ENCODE results near the gene TRPV6. TPM values are rescaled to one million over a fixed set of nuclear protein-coding genes. Genes with fewer than 3 reads are reported as not detected.

TRPV6 gene
- total RNA-seq, 1 experiment from 2014 or later = 1.7 TPM

DNA sequence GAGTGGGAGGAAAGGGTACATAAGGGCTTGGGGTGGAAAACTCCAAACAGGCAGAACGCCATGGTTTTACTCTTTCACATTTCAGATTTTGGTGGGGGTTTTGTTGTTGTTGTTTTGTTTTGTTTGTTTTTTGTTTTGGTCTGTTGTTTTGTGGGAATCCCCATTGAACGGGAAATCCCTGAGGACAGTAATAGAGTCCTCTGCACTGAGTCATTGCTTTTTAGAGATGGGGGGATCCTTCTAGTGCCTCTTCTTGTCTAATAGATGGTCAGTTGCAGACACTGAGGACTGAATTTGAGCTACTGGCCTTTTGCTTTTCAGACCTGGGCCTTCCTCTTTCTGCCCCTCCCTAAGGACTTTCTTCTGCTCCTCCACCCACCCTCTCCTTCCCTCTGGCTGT is 28.0 kb upstream of the TRPV6 start:
- H3K4me3 ChIP-seq (replicated peaks in 1 of 2; ENCODE audit: low read depth in 1 of 2, low read length in 2 of 2) = no peak overlapping the region
- H3K4me1 ChIP-seq (ENCODE audit: control insufficient read depth in 1 of 2, insufficient read depth in 2 of 2, low read length in 2 of 2) = no peaks in the 10 kb centered on the region
- no peaks in the 10 kb centered on the region for H4K20me1 ChIP-seq (ENCODE audit: insufficient read depth)
- POLR2A ChIA-PET = no interaction called here
- TF ChIP-seq SRF (IDR thresholded peaks at IDR 0.05; ENCODE audit: low read depth) (no peak), TCF7L2 (IDR thresholded peaks at IDR 0.05; ENCODE audit: borderline replicate concordance, extremely low read depth, insufficient read depth, insufficient read length) (no peak), SIN3A (IDR thresholded peaks at IDR 0.05; ENCODE audit: low read depth) (no peak), REST (IDR thresholded peaks at IDR 0.05; ENCODE audit: low read depth) (no peak), JUND (IDR thresholded peaks at IDR 0.05) (no peak), ZNF274 (IDR thresholded peaks at IDR 0.05; ENCODE audit: low read depth, low read length) (no peak), EZH2 (IDR thresholded peaks at IDR 0.05) (no peak), POLR2A (IDR thresholded peaks at IDR 0.05; ENCODE audit: borderline replicate concordance, extremely low read depth, insufficient read depth, insufficient read length) (no peak)
- BruUV-seq (replicated peaks) = no TSS peak
- H3K27me3 ChIP-seq (ENCODE audit: insufficient read depth, low read length) = peaks cover 23% of the 10 kb centered on the region
- H3K9me3 ChIP-seq (ENCODE audit: control insufficient read depth in 1 of 2, insufficient read depth in 1 of 2, low read depth in 1 of 2, low read length in 2 of 2) = no peaks in the 10 kb centered on the region
- no peaks in the 10 kb centered on the region for H3K36me3 ChIP-seq (ENCODE audit: control insufficient read depth in 1 of 2, insufficient read depth in 2 of 2, low read length in 2 of 2)
- H3K4me2 ChIP-seq (ENCODE audit: low read length) = no peak overlapping the region
- no peak overlapping the region for H3K9ac ChIP-seq (ENCODE audit: low read length)
- CTCF ChIA-PET = no interaction called here
- no peak overlapping the region for H3K27ac ChIP-seq (ENCODE audit: low read depth, low read length)
- RAD21 ChIA-PET (ENCODE audit: low non-redundant PET in 1 of 2, low total read pairs in 2 of 2, uncharacterized antibody in 2 of 2, unreplicated experiment in 2 of 2) = no interaction called here
- no peak overlapping the region for H2AFZ ChIP-seq (ENCODE audit: low read depth, low read length, poor library complexity, severe bottlenecking)
- no peaks in the 10 kb centered on the region for H3K79me2 ChIP-seq (ENCODE audit: insufficient read depth, low read length)
- no peaks in the 10 kb centered on the region for H3K9me2 ChIP-seq (ENCODE audit: insufficient read depth)
- intact Hi-C loops (cut with micrococcal nuclease) = no loop called here
- ATAC-seq (no peak), DNase-seq (ENCODE audit: low read depth, low spot score) (no peak)

GRCh38 chr7:142913051-142913450 is 27.5 kb upstream of the TRPV6 start:
- Histone ChIP-seq H3K27me3 (ENCODE audit: insufficient read depth, low read length) (peaks cover 19% of the 10 kb centered on the region), H3K36me3 (ENCODE audit: control insufficient read depth in 1 of 2, insufficient read depth in 2 of 2, low read length in 2 of 2) (no peaks in the 10 kb centered on the region), H3K4me1 (ENCODE audit: control insufficient read depth in 1 of 2, insufficient read depth in 2 of 2, low read length in 2 of 2) (no peaks in the 10 kb centered on the region), H3K9me3 (ENCODE audit: control insufficient read depth in 1 of 2, insufficient read depth in 1 of 2, low read depth in 1 of 2, low read length in 2 of 2) (no peaks in the 10 kb centered on the region), H3K4me2 (ENCODE audit: low read length) (no peak overlapping the region), H3K27ac (ENCODE audit: low read depth, low read length) (no peak overlapping the region), H2AFZ (ENCODE audit: low read depth, low read length, poor library complexity, severe bottlenecking) (no peak overlapping the region), H4K20me1 (ENCODE audit: insufficient read depth) (no peaks in the 10 kb centered on the region), H3K9ac (ENCODE audit: low read length) (no peak overlapping the region), H3K9me2 (ENCODE audit: insufficient read depth) (no peaks in the 10 kb centered on the region), H3K79me2 (ENCODE audit: insufficient read depth, low read length) (no peaks in the 10 kb centered on the region), H3K4me3 (replicated peaks in 1 of 2; ENCODE audit: low read depth in 1 of 2, low read length in 2 of 2) (no peak overlapping the region)
- ChIA-PET POLR2A (no interaction called here), CTCF (no interaction called here), RAD21 (ENCODE audit: low non-redundant PET in 1 of 2, low total read pairs in 2 of 2, uncharacterized antibody in 2 of 2, unreplicated experiment in 2 of 2) (no interaction called here)
- intact Hi-C loops (cut with micrococcal nuclease) = no loop called here
- no peak for ATAC-seq
- DNase-seq (ENCODE audit: low read depth, low spot score) = no peak
- no TSS peak for BruUV-seq (replicated peaks)
- TF ChIP-seq EZH2 (IDR thresholded peaks at IDR 0.05) (no peak), FOSL1 (IDR thresholded peaks at IDR 0.05; ENCODE audit: low read depth) (no peak), ELF1 (IDR thresholded peaks at IDR 0.05; ENCODE audit: borderline replicate concordance, low read depth) (no peak), POLR2A (IDR thresholded peaks at IDR 0.05; ENCODE audit: borderline replicate concordance, extremely low read depth, insufficient read depth, insufficient read length) (no peak), ZBTB33 (IDR thresholded peaks at IDR 0.05; ENCODE audit: extremely low read depth, insufficient replicate concordance, low read length) (no peak), TCF7L2 (IDR thresholded peaks at IDR 0.05; ENCODE audit: borderline replicate concordance, extremely low read depth, insufficient read depth, insufficient read length) (no peak), EGR1 (IDR thresholded peaks at IDR 0.05; ENCODE audit: low read depth) (no peak), JUND (IDR thresholded peaks at IDR 0.05) (no peak), RAD21 (IDR thresholded peaks at IDR 0.05; ENCODE audit: low read depth) (no peak), POLR2AphosphoS5 (IDR thresholded peaks at IDR 0.05; ENCODE audit: low read depth, low read length) (no peak), CEBPB (IDR thresholded peaks at IDR 0.05; ENCODE audit: low read depth) (no peak), SIN3A (IDR thresholded peaks at IDR 0.05; ENCODE audit: low read depth) (no peak), SRF (IDR thresholded peaks at IDR 0.05; ENCODE audit: low read depth) (no peak)
- TF ChIP-seq, protein P1, sequence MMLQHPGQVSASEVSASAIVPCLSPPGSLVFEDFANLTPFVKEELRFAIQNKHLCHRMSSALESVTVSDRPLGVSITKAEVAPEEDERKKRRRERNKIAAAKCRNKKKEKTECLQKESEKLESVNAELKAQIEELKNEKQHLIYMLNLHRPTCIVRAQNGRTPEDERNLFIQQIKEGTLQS (IDR thresholded peaks at IDR 0.05) = no peak
